Measurements from ENCODE around the gene CSNK1A1. TPM values are rescaled to one million over a fixed set of nuclear protein-coding genes. Genes with fewer than 3 reads are reported as not detected.

CSNK1A1 gene
- total and polyA plus RNA-seq, 4 donors, result 43.0 to 108 (median 78.2) TPM

DNA sequence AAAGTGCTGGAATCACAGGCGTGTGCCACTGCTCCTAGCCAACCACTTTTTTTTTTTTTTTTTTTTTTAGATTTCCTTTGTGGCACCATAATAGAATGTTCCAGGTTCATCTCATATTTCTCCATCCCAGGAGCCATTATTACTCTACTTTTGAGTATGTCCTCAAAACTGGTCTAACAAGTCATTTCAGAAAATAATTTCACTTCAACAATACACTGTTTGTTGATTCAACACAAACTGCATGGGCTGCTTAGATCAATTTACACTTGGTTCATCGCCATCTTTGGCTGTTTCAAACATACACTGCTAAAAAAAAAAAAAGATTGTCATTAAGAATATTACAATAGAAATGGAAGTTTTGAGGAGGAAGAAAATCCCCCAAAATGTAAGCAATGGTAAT, 57.9 kb downstream of the CSNK1A1 start:
- WGBS, result 87% methylated on average over 2 of the region's 2 CpGs
- no peak overlapping the region for H3K9ac ChIP-seq (ENCODE audit: low read depth in 1 of 2, low read length in 2 of 2)
- no peak overlapping the region for H3K4me3 ChIP-seq (ENCODE audit: low read depth in 1 of 3, low read length in 3 of 3)
- H3K27me3 ChIP-seq (ENCODE audit: control insufficient read depth in 4 of 4, insufficient read depth in 4 of 4, low read length in 3 of 4), result no peaks in the 10 kb centered on the region
- H3K36me3 ChIP-seq (ENCODE audit: control insufficient read depth in 4 of 4, insufficient read depth in 3 of 4, low read depth in 1 of 4, low read length in 3 of 4), result peaks cover 5 to 13% (median 10%) of the 10 kb centered on the region in 4 donors
- no peak overlapping the region for H3K27ac ChIP-seq (ENCODE audit: low read depth in 1 of 2, low read length in 2 of 2)
- DNase-seq (ENCODE audit: low spot score), result no peak
- peaks cover 0 to 3% (median 0%) of the 10 kb centered on the region in 4 donors for H3K4me1 ChIP-seq (ENCODE audit: control insufficient read depth in 4 of 4, insufficient read depth in 4 of 4, low read length in 3 of 4)
- no peak for TF ChIP-seq FOXA2 (IDR thresholded peaks at IDR 0.05)
- no peaks in the 10 kb centered on the region for H3K9me3 ChIP-seq (ENCODE audit: control insufficient read depth in 4 of 4, low read length in 3 of 4)

DNA sequence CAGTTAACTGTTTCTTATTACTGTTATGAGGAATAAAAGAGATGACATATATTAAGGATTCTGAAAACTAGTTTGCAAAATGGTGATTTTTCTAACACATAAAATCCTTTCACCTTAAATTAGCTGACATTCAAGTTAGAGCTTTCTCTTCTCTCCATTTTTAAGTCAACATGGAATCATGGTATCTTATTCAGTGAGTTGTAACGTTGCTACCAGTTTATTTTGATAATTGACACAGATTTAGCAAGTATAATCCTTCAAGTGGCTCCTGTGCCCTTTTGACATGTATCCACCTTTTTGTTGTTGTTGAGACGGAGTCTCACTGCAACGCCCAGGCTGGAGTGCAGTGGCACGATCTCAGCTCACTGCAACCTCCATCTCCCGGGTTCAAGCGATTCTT, 58.5 kb downstream of the CSNK1A1 start:
- TF ChIP-seq FOXA1 (IDR thresholded peaks at IDR 0.05), result no peak
- TF ChIP-seq, protein P1, sequence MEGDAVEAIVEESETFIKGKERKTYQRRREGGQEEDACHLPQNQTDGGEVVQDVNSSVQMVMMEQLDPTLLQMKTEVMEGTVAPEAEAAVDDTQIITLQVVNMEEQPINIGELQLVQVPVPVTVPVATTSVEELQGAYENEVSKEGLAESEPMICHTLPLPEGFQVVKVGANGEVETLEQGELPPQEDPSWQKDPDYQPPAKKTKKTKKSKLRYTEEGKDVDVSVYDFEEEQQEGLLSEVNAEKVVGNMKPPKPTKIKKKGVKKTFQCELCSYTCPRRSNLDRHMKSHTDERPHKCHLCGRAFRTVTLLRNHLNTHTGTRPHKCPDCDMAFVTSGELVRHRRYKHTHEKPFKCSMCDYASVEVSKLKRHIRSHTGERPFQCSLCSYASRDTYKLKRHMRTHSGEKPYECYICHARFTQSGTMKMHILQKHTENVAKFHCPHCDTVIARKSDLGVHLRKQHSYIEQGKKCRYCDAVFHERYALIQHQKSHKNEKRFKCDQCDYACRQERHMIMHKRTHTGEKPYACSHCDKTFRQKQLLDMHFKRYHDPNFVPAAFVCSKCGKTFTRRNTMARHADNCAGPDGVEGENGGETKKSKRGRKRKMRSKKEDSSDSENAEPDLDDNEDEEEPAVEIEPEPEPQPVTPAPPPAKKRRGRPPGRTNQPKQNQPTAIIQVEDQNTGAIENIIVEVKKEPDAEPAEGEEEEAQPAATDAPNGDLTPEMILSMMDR (IDR thresholded peaks at IDR 0.05; ENCODE audit: low read depth, low read length, missing input control), result no peak
- TF ChIP-seq, protein P2, sequence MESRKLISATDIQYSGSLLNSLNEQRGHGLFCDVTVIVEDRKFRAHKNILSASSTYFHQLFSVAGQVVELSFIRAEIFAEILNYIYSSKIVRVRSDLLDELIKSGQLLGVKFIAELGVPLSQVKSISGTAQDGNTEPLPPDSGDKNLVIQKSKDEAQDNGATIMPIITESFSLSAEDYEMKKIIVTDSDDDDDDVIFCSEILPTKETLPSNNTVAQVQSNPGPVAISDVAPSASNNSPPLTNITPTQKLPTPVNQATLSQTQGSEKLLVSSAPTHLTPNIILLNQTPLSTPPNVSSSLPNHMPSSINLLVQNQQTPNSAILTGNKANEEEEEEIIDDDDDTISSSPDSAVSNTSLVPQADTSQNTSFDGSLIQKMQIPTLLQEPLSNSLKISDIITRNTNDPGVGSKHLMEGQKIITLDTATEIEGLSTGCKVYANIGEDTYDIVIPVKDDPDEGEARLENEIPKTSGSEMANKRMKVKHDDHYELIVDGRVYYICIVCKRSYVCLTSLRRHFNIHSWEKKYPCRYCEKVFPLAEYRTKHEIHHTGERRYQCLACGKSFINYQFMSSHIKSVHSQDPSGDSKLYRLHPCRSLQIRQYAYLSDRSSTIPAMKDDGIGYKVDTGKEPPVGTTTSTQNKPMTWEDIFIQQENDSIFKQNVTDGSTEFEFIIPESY (IDR thresholded peaks at IDR 0.05), result no peak
- TF ChIP-seq FOXA2 (IDR thresholded peaks at IDR 0.05), result no peak
- no peak for TF ChIP-seq HNF4G (IDR thresholded peaks at IDR 0.05)
- no peak for TF ChIP-seq HNF4A (conservative IDR thresholded peaks at IDR 0.05)
- no peak for TF ChIP-seq EGR1 (IDR thresholded peaks at IDR 0.05; ENCODE audit: low read depth in 2 of 2)
- no peak for TF ChIP-seq RAD21 (IDR thresholded peaks at IDR 0.05)
- TF ChIP-seq YY1 (IDR thresholded peaks at IDR 0.05), result no peak
- TF ChIP-seq JUND (IDR thresholded peaks at IDR 0.05), result no peak
- TF ChIP-seq TAF1 (conservative IDR thresholded peaks at IDR 0.05), result no peak
- TF ChIP-seq, protein P3, sequence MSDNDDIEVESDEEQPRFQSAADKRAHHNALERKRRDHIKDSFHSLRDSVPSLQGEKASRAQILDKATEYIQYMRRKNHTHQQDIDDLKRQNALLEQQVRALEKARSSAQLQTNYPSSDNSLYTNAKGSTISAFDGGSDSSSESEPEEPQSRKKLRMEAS (IDR thresholded peaks at IDR 0.05), result no peak
- Histone ChIP-seq H3K4me3 (ENCODE audit: low read depth in 1 of 3, low read length in 3 of 3) (no peak overlapping the region), H3K9ac (ENCODE audit: low read depth in 1 of 2, low read length in 2 of 2) (no peak overlapping the region), H3K27ac (ENCODE audit: low read depth in 1 of 2, low read length in 2 of 2) (no peak overlapping the region), H3K27me3 (ENCODE audit: control insufficient read depth in 4 of 4, insufficient read depth in 4 of 4, low read length in 3 of 4) (no peaks in the 10 kb centered on the region), H3K9me3 (ENCODE audit: control insufficient read depth in 4 of 4, low read length in 3 of 4) (no peaks in the 10 kb centered on the region), H3K4me1 (ENCODE audit: control insufficient read depth in 4 of 4, insufficient read depth in 4 of 4, low read length in 3 of 4) (peaks cover 0 to 3% (median 0%) of the 10 kb centered on the region in 4 donors), H3K36me3 (ENCODE audit: control insufficient read depth in 4 of 4, insufficient read depth in 3 of 4, low read depth in 1 of 4, low read length in 3 of 4) (peaks cover 5 to 13% (median 10%) of the 10 kb centered on the region in 4 donors)
- WGBS, result 97% methylated on average over 6 of the region's 6 CpGs
- no peak for DNase-seq (ENCODE audit: low spot score)

DNA sequence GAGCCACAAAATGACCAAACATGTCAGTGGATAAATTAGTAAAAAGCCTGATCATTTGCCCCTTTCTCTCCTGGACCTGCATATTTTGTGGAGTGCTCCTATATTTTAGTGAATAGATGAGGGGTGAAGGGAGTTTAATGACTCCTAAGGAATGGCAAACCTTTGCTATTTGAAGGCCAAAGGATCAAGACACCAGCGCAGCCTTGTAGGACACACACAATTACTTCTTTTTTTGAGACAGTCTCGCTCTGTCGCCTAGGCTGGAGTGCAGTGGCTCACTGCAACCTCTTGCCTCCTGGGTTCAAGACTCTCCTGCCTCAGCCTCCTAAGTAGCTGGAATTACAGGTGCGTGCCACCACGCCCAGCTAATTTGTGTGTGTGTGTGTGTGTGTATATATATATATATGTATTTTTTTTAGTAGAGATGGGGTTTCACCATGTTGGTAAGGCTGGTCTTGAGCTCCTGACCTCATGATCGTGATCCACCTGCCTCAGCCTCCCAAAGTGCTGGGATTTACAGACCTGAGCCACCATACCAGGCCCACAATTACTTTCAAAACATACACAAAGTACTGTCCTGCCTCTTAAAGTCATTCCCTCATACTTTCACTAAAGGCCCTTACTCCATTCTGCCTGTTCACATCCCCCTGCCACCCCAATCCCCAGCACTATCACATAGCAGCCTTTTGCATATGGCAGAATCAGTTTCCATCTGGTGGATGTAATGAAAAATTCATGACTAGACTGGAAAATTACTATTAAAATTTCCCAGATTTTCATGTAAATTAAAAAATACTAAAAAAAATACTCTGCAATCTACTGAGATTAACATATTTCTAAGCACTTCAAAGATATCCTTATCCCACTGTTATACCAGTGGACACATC, 60.4 kb downstream of the CSNK1A1 start:
- Histone ChIP-seq H3K4me3 (ENCODE audit: low read depth in 1 of 3, low read length in 3 of 3) (no peak overlapping the region), H3K4me1 (ENCODE audit: control insufficient read depth in 4 of 4, insufficient read depth in 4 of 4, low read length in 3 of 4) (peaks cover 0 to 3% (median 0%) of the 10 kb centered on the region in 4 donors), H3K36me3 (ENCODE audit: control insufficient read depth in 4 of 4, insufficient read depth in 3 of 4, low read depth in 1 of 4, low read length in 3 of 4) (peaks cover 3 to 8% (median 6%) of the 10 kb centered on the region in 4 donors), H3K9me3 (ENCODE audit: control insufficient read depth in 4 of 4, low read length in 3 of 4) (no peaks in the 10 kb centered on the region), H3K9ac (ENCODE audit: low read depth in 1 of 2, low read length in 2 of 2) (no peak overlapping the region), H3K27ac (ENCODE audit: low read depth in 1 of 2, low read length in 2 of 2) (no peak overlapping the region), H3K27me3 (ENCODE audit: control insufficient read depth in 4 of 4, insufficient read depth in 4 of 4, low read length in 3 of 4) (no peaks in the 10 kb centered on the region)
- DNase-seq (ENCODE audit: low spot score), result no peak
- WGBS, result 86% methylated on average over 6 of the region's 6 CpGs
- no peak for TF ChIP-seq HNF4G (IDR thresholded peaks at IDR 0.05)
- TF ChIP-seq FOXA2 (IDR thresholded peaks at IDR 0.05), result no peak

All from liver (tissue), 9 donors.